Endothelial cell of umbilical vein (primary cell): ENCODE results near the gene SPATA6L. TPM values are rescaled to one million over a fixed set of nuclear protein-coding genes. Genes with fewer than 3 reads are reported as not detected.

Experiments used
- BruUV-seq: library from RNA; stranded (reverse); fragments of 400-500 nt; replicated peaks from 2 replicates; lab custom pipeline; 2021; lab: Mats Ljungman, UMichigan
- CTCF ChIA-PET: fragments of 300-600, 350-600 bp; sonication (Branson Sonifier 250); formaldehyde crosslinking; loops from one replicate; lab custom pipeline; 2021; ENCODE audit warnings: antibody characterized with exemption, inconsistent platforms; lab: Charles Lee
- POLR2A ChIA-PET: fragments of 300-600, 350-600 bp; sonication (Branson Sonifier 250); formaldehyde crosslinking; loops from one replicate; lab custom pipeline; 2021; ENCODE audit warnings: antibody characterized with exemption, inconsistent platforms; lab: Charles Lee
- DNase-seq: peaks from one replicate; pipeline ENCODE4 v3.0.0-alpha.2; 2011; ENCODE audit warnings: low read depth, low spot score
- FAIRE-seq: peaks from 2 replicates; lab custom pipeline; 2011; peaks lifted over from hg19 to GRCh38; lab: Jason Lieb, UNC
- H2AFZ ChIP-seq: 2 replicates; pipeline ENCODE4 v1.6.0; 2012; ENCODE audit warnings: low read depth, low read length, control low read depth, inconsistent platforms
- H3K27ac ChIP-seq: 2 replicates; pipeline ENCODE4 v1.5.1; 2011; ENCODE audit warnings: low read depth, mild to moderate bottlenecking, control low read depth, low read length, moderate library complexity; ENCODE audit not compliant: insufficient read depth
- H3K27me3 ChIP-seq, 2 experiments: 2 replicates each; pipeline versions ENCODE4 v1.6.0 to v1.6.1; 2011; ENCODE audit warnings: low read length in 2 of 2, mixed read lengths in 1 of 2; ENCODE audit not compliant: control insufficient read depth in 2 of 2, insufficient read depth in 2 of 2
- H3K36me3 ChIP-seq, 2 experiments: 2 replicates in 1 of 2; 3 replicates in 1 of 2; pipeline ENCODE4 v1.5.1; 2011; ENCODE audit warnings: low read length in 2 of 2, mild to moderate bottlenecking in 1 of 2, moderate library complexity in 1 of 2; ENCODE audit not compliant: control insufficient read depth in 2 of 2, insufficient read depth in 2 of 2; ENCODE audit errors: extremely low read depth in 1 of 2
- H3K4me1 ChIP-seq: 3 replicates; pipeline ENCODE4 v1.5.1; 2011; ENCODE audit warnings: mild to moderate bottlenecking, low read length; ENCODE audit not compliant: control insufficient read depth, insufficient read depth; ENCODE audit errors: extremely low read depth
- H3K4me2 ChIP-seq: 2 replicates; pipeline ENCODE4 v1.6.1; 2011; ENCODE audit warnings: low read length, control low read depth, mixed read lengths; ENCODE audit not compliant: insufficient read depth
- H3K4me3 ChIP-seq, 3 experiments: fragments of 200-600 bp in 1 of 3; sonication (generic), shearing (Covaris generic) in 1 of 3; replicated peaks in 1 of 3; 2 replicates each; pipeline ENCODE4 v1.5.1; 2011 to 2016; ENCODE audit warnings: control low read depth in 3 of 3, low read length in 3 of 3, mild to moderate bottlenecking in 2 of 3, inconsistent platforms in 1 of 3, low read depth in 1 of 3, moderate library complexity in 1 of 3; ENCODE audit not compliant: insufficient read depth in 1 of 3
- H3K79me2 ChIP-seq: 2 replicates; pipeline ENCODE4 v1.6.0; 2012; ENCODE audit warnings: low read length, inconsistent platforms; ENCODE audit not compliant: control insufficient read depth, insufficient read depth
- H3K9ac ChIP-seq: replicated peaks from 2 replicates; pipeline ENCODE3; 2011; ENCODE audit warnings: low read length, control low read depth; ENCODE audit not compliant: insufficient read depth; ENCODE audit errors: extremely low read depth
- H3K9me1 ChIP-seq: replicated peaks from 3 replicates; pipeline ENCODE4 v1.6.0; 2011; ENCODE audit warnings: mild to moderate bottlenecking, low read length; ENCODE audit not compliant: control insufficient read depth, insufficient read depth; ENCODE audit errors: extremely low read depth
- H3K9me3 ChIP-seq: replicated peaks from 2 replicates; pipeline ENCODE4 v1.5.1; 2012; ENCODE audit warnings: low read length, inconsistent platforms; ENCODE audit not compliant: control insufficient read depth, insufficient read depth
- H4K20me1 ChIP-seq: replicated peaks from 2 replicates; pipeline ENCODE3; 2011; ENCODE audit warnings: mild to moderate bottlenecking, low read length; ENCODE audit not compliant: control insufficient read depth, insufficient read depth; ENCODE audit errors: extremely low read depth
- CTCF ChIP-seq, 2 donors: IDR thresholded peaks; 1 replicate in 1 of 2; 2 replicates in 1 of 2; pipeline ENCODE4 v1.5.1; 2011; ENCODE audit warnings: low read length in 2 of 2, mild to moderate bottlenecking in 2 of 2, moderate library complexity in 2 of 2, control low read depth in 1 of 2, inconsistent platforms in 1 of 2, low read depth in 1 of 2; ENCODE audit not compliant: insufficient read depth in 1 of 2; ENCODE audit errors: extremely low read depth in 1 of 2
- EZH2 ChIP-seq: IDR thresholded peaks from 2 replicates; pipeline ENCODE4 v1.6.1; 2012; ENCODE audit warnings: borderline replicate concordance, low read depth, mild to moderate bottlenecking, moderate library complexity, low read length, inconsistent platforms; ENCODE audit not compliant: severe bottlenecking
- FOS ChIP-seq: IDR thresholded peaks from 2 replicates; pipeline ENCODE4 v1.6.1; 2011; ENCODE audit warnings: mild to moderate bottlenecking, low read length, moderate library complexity, borderline replicate concordance; ENCODE audit not compliant: insufficient read depth
- GATA2 ChIP-seq: IDR thresholded peaks from 2 replicates; pipeline ENCODE4 v1.7.0; 2011; ENCODE audit warnings: low read depth, mild to moderate bottlenecking, moderate library complexity, mixed read lengths, low read length; ENCODE audit not compliant: insufficient read length, insufficient read depth
- JUN ChIP-seq: IDR thresholded peaks from 2 replicates; pipeline ENCODE4 v1.6.1; 2011; ENCODE audit warnings: borderline replicate concordance, low read depth; ENCODE audit not compliant: insufficient read length, insufficient read depth
- MAX ChIP-seq: IDR thresholded peaks from 2 replicates; pipeline ENCODE4 v1.6.1; 2011; ENCODE audit not compliant: insufficient read depth, insufficient read length
- POLR2AphosphoS5 ChIP-seq: IDR thresholded peaks from 2 replicates; pipeline ENCODE4 v1.6.1; 2012; ENCODE audit warnings: low read depth, mild to moderate bottlenecking, control low read depth, low read length, moderate library complexity; ENCODE audit not compliant: insufficient read depth
- dilution Hi-C: fragments of 300-500 bp; cut with MboI; formaldehyde crosslinking; loops from one replicate; pipeline ENCODE4 v1.15.0; 2019; ENCODE audit warnings: low sequenced_read_pairs; ENCODE audit not compliant: extremely low pct_ligation_motif_present
- intact Hi-C: fragments of 100-400 bp; cut with micrococcal nuclease; formaldehyde crosslinking; loops from one replicate; pipeline ENCODE4 v1.10.0; 2022
- polyA plus RNA-seq, 4 experiments: library from polyadenylated mRNA; depleted of rRNA in 3 of 4; stranded (reverse) in 3 of 4; unstranded in 1 of 4; fragments of >200 nt; gene quantifications; 2 replicates each; pipeline versions ENCODE4 v1.2.1 to v1.2.3, GENCODE V29; 2011 to 2012; ENCODE audit warnings: missing spikeins in 1 of 4
- total RNA-seq: library from RNA; stranded (reverse); gene quantifications from 2 replicates; pipeline ENCODE4 v1.2.3, GENCODE V29; 2021

Gene SPATA6L
- total and polyA plus RNA-seq, 2 donors (not counting 3 experiments of a cell fraction or from before 2014, with no cell fraction given), result 0.40 to 1.5 TPM

- H3K4me1 ChIP-seq, result peaks cover 8% of the 10 kb centered on the region
- no peak overlapping the region for H3K4me2 ChIP-seq
- H3K27ac ChIP-seq, result no peak overlapping the region
- intact Hi-C loops, result no loop called here
- no peak overlapping the region for H3K4me3 ChIP-seq
- dilution Hi-C loops, result no loop called here
- BruUV-seq, result no TSS peak
- H3K27me3 ChIP-seq, result no peaks in the 10 kb centered on the region
- no peaks in the 10 kb centered on the region for H3K9me3 ChIP-seq
- TF ChIP-seq EZH2 (no peak), GATA2 (no peak), JUN (no peak), CTCF (IDR thresholded peaks at IDR 0.05; ENCODE audit: extremely low read depth in 1 of 2, insufficient read depth in 1 of 2, low read depth in 1 of 2, low read length in 2 of 2) (no peak), MAX (no peak), FOS (no peak), POLR2AphosphoS5 (no peak)
- no peaks in the 10 kb centered on the region for H3K9me1 ChIP-seq
- no peak overlapping the region for H3K9ac ChIP-seq
- DNase-seq, result no peak
- H2AFZ ChIP-seq, result no peak overlapping the region
- ChIA-PET CTCF (no interaction called here), POLR2A (no interaction called here)
- FAIRE-seq, result no peak
- H3K79me2 ChIP-seq, result no peaks in the 10 kb centered on the region
- no peaks in the 10 kb centered on the region for H4K20me1 ChIP-seq
- H3K36me3 ChIP-seq, result no peaks in the 10 kb centered on the region
Observed at GRCh38 chr9:4569101-4569500, 97.2 kb downstream of the SPATA6L start.
